HEK293 (cell line): ENCODE results near the gene IRX6.

Source experiments
- CTCF ChIA-PET: fragments of 350-600 bp; formaldehyde crosslinking; extraction: SDS; loops from one replicate; lab custom pipeline; 2021; ENCODE audit warnings: antibody characterized with exemption; lab: Yijun Ruan, JAX
- POLR2A ChIA-PET: fragments of 300-600 bp; formaldehyde crosslinking; extraction: SDS; loops from one replicate; lab custom pipeline; 2020; ENCODE audit warnings: antibody characterized with exemption, inconsistent platforms; lab: Yijun Ruan, JAX
- H3K27ac ChIP-seq: fragments of 200-500 bp; sonication (Bioruptor generic); 2 replicates; pipeline ENCODE4 v1.5.1; 2014; ENCODE audit warnings: low read depth, low read length, control low read depth, inconsistent platforms; ENCODE audit errors: extremely low read depth
- H3K36me3 ChIP-seq, 2 experiments: fragments of 200-500 bp in 1 of 2; sonication (Bioruptor generic) in 1 of 2; 1 replicate in 1 of 2; 2 replicates in 1 of 2; pipeline ENCODE4 v1.5.1; 2014 to 2017; ENCODE audit warnings: inconsistent platforms in 2 of 2, low read length in 2 of 2; ENCODE audit not compliant: control insufficient read depth in 2 of 2, insufficient read depth in 1 of 2
- H3K4me1 ChIP-seq: fragments of 200-500 bp; sonication (Bioruptor generic); 2 replicates; pipeline ENCODE4 v1.5.1; 2014; ENCODE audit warnings: mild to moderate bottlenecking, low read length, inconsistent platforms; ENCODE audit not compliant: control insufficient read depth, insufficient read depth
- H3K4me3 ChIP-seq: 2 replicates; pipeline ENCODE4 v1.5.1; 2011; ENCODE audit warnings: low read depth, mild to moderate bottlenecking, control low read depth, low read length, moderate library complexity
- H3K9me3 ChIP-seq: fragments of 200-500 bp; sonication (Bioruptor generic); 2 replicates; pipeline ENCODE4 v1.5.1; 2014; ENCODE audit warnings: low read depth, low read length, inconsistent platforms; ENCODE audit not compliant: control insufficient read depth, insufficient read depth
- EGR2 ChIP-seq: fragments of 450-650 bp; formaldehyde crosslinking; IDR thresholded peaks from 2 replicates; pipeline ENCODE4 v1.5.1; 2016; ENCODE audit warnings: low read depth, missing biosample characterization, missing genetic modification characterization
- ELK4 ChIP-seq: IDR thresholded peaks from 2 replicates; pipeline ENCODE4 v1.6.1; 2011; ENCODE audit warnings: mild to moderate bottlenecking, low read depth, low read length, borderline replicate concordance
- HOXC10 ChIP-seq: sonication (generic); formaldehyde crosslinking; IDR thresholded peaks from 2 replicates; pipeline ENCODE4 v1.8.1; 2023; ENCODE audit warnings: mild to moderate bottlenecking, missing genetic modification reagents
- KLF1 ChIP-seq: fragments of 450-650 bp; formaldehyde crosslinking; IDR thresholded peaks from 2 replicates; pipeline ENCODE4 v1.5.1; 2016; ENCODE audit warnings: missing biosample characterization, missing genetic modification characterization
- KLF16 ChIP-seq: fragments of 450-650 bp; formaldehyde crosslinking; IDR thresholded peaks from 2 replicates; pipeline ENCODE4 v1.5.1; 2017; ENCODE audit warnings: missing biosample characterization, missing genetic modification characterization
- PRDM10 ChIP-seq: fragments of 450-650 bp; formaldehyde crosslinking; IDR thresholded peaks from 2 replicates; pipeline ENCODE4 v1.5.1; 2016; ENCODE audit warnings: missing biosample characterization, missing genetic modification characterization
- PRDM6 ChIP-seq: fragments of 450-650 bp; formaldehyde crosslinking; IDR thresholded peaks from 2 replicates; pipeline ENCODE4 v1.5.1; 2017; ENCODE audit warnings: missing biosample characterization, missing genetic modification characterization
- ZFP3 ChIP-seq: fragments of 450-650 bp; formaldehyde crosslinking; IDR thresholded peaks from 2 replicates; pipeline ENCODE4 v1.5.1; 2016; ENCODE audit warnings: low read depth, missing biosample characterization, missing genetic modification characterization
- ZIC2 ChIP-seq: fragments of 450-650 bp; formaldehyde crosslinking; IDR thresholded peaks from 2 replicates; pipeline ENCODE4 v1.5.1; 2016; ENCODE audit warnings: missing biosample characterization, missing genetic modification characterization
- ZNF16 ChIP-seq: fragments of 450-650 bp; formaldehyde crosslinking; IDR thresholded peaks from 2 replicates; pipeline ENCODE4 v1.5.1; 2016; ENCODE audit warnings: low read depth, missing biosample characterization, missing genetic modification characterization
- ZNF169 ChIP-seq: fragments of 450-650 bp; formaldehyde crosslinking; IDR thresholded peaks from 2 replicates; pipeline ENCODE4 v1.5.1; 2016; ENCODE audit warnings: missing biosample characterization, missing genetic modification characterization
- ZNF18 ChIP-seq: fragments of 450-650 bp; formaldehyde crosslinking; IDR thresholded peaks from 2 replicates; pipeline ENCODE4 v1.5.1; 2016; ENCODE audit warnings: missing biosample characterization, missing genetic modification characterization
- ZNF202 ChIP-seq: fragments of 450-650 bp; formaldehyde crosslinking; IDR thresholded peaks from 2 replicates; pipeline ENCODE4 v1.5.1; 2016; ENCODE audit warnings: missing biosample characterization, missing genetic modification characterization, borderline replicate concordance
- ZNF248 ChIP-seq: fragments of 450-650 bp; formaldehyde crosslinking; IDR thresholded peaks from 2 replicates; pipeline ENCODE4 v1.5.1; 2017; ENCODE audit warnings: missing biosample characterization, missing genetic modification characterization
- ZNF292 ChIP-seq: fragments of 450-650 bp; formaldehyde crosslinking; IDR thresholded peaks from 2 replicates; pipeline ENCODE4 v1.5.1; 2016; ENCODE audit warnings: low read depth, missing biosample characterization, missing genetic modification characterization, borderline replicate concordance
- ZNF324 ChIP-seq: fragments of 450-650 bp; formaldehyde crosslinking; IDR thresholded peaks from 2 replicates; pipeline ENCODE4 v1.5.1; 2016; ENCODE audit warnings: missing biosample characterization, missing genetic modification characterization
- ZNF48 ChIP-seq: fragments of 450-650 bp; formaldehyde crosslinking; IDR thresholded peaks from 2 replicates; pipeline ENCODE4 v1.5.1; 2016; ENCODE audit warnings: missing biosample characterization, missing genetic modification characterization
- ZNF513 ChIP-seq: fragments of 450-650 bp; IDR thresholded peaks from 2 replicates; pipeline ENCODE4 v1.5.1; 2018; ENCODE audit warnings: missing biosample characterization, missing genetic modification characterization
- ZNF600 ChIP-seq: fragments of 450-650 bp; formaldehyde crosslinking; IDR thresholded peaks from 2 replicates; pipeline ENCODE4 v1.5.1; 2016; ENCODE audit warnings: missing biosample characterization, missing genetic modification characterization
- ZNF658 ChIP-seq: fragments of 450-650 bp; formaldehyde crosslinking; IDR thresholded peaks from 2 replicates; pipeline ENCODE4; 2016; ENCODE audit warnings: missing biosample characterization, missing genetic modification characterization
- ZNF747 ChIP-seq: fragments of 450-650 bp; formaldehyde crosslinking; IDR thresholded peaks from 2 replicates; pipeline ENCODE4 v1.5.1; 2016; ENCODE audit warnings: missing biosample characterization, missing genetic modification characterization
- ZNF785 ChIP-seq: fragments of 450-650 bp; formaldehyde crosslinking; IDR thresholded peaks from 2 replicates; pipeline ENCODE4 v1.5.1; 2016; ENCODE audit warnings: missing biosample characterization, missing genetic modification characterization
- ZNF830 ChIP-seq: fragments of 450-650 bp; IDR thresholded peaks from 2 replicates; pipeline ENCODE4 v1.5.0; 2018; ENCODE audit warnings: missing biosample characterization, missing genetic modification characterization, low read depth, mild to moderate bottlenecking, moderate library complexity
- ZSCAN30 ChIP-seq: fragments of 450-650 bp; IDR thresholded peaks from 2 replicates; pipeline ENCODE4 v1.5.1; 2018; ENCODE audit warnings: missing biosample characterization, mild to moderate bottlenecking, missing genetic modification characterization, moderate library complexity

The IRX6 gene

GRCh38 chr16:55367866-55368603 is 44.0 kb downstream of the IRX6 start:
- H3K4me1 ChIP-seq = peaks cover 8% of the 10 kb centered on the region; the same call in 1 of the 2 replicates
- CTCF ChIA-PET = interaction anchor here (0.6 to 1.5 kb wide), 4 partner anchors 44 to 1818 kb away, joined by 3 read pairs; partner anchors contain the start of gene IRX6
- no peaks in the 10 kb centered on the region for H3K36me3 ChIP-seq
- POLR2A ChIA-PET = no interaction called here
- TF ChIP-seq ZNF600 (tag by site-specific recombination) (no peak), ZNF169 (tag by site-specific recombination) (no peak), ZIC2 (tag by site-specific recombination) (no peak), ZNF785 (tag by site-specific recombination) (no peak), ZFP3 (no peak), ZNF830 (tag by site-specific recombination) (no peak), ZNF48 (no peak), KLF1 (no peak), ZSCAN30 (no peak), ZNF18 (tag by site-specific recombination) (no peak), ZNF202 (no peak), KLF16 (tag by site-specific recombination) (no peak), ZNF16 (tag by site-specific recombination) (no peak), EGR2 (no peak), PRDM6 (no peak), ZNF513 (tag by site-specific recombination) (no peak)
- H3K4me3 ChIP-seq = no peak overlapping the region
- no peak overlapping the region for H3K27ac ChIP-seq
- H3K9me3 ChIP-seq = no peaks in the 10 kb centered on the region

GRCh38 chr16:55369151-55369550 is 45.1 kb downstream of the IRX6 start:
- H3K27ac ChIP-seq = no peak overlapping the region
- CTCF ChIA-PET = interaction anchor here (0.6 kb wide), 1 partner anchor 95 kb away, joined by 3 read pairs; no protein-coding TSS in a partner anchor
- POLR2A ChIA-PET = no interaction called here

More at GRCh38 chr16:55369151-55369550, 45.1 kb downstream of the IRX6 start:
- no peaks in the 10 kb centered on the region for H3K36me3 ChIP-seq
- H3K9me3 ChIP-seq = no peaks in the 10 kb centered on the region
- H3K4me3 ChIP-seq = no peak overlapping the region
- no peak for TF ChIP-seq ZNF324
- TF ChIP-seq ZNF292 (tag by site-specific recombination) = no peak
- no peak for TF ChIP-seq PRDM10 (tag by site-specific recombination)
- TF ChIP-seq ELK4 = no peak
- TF ChIP-seq ZFP3 = no peak
- TF ChIP-seq ZNF658 (tag by site-specific recombination) = no peak
- no peak for TF ChIP-seq ZNF248 (tag by site-specific recombination)
- TF ChIP-seq HOXC10 (CRISPR knock-in tag) = no peak
- no peak for TF ChIP-seq ZNF747
- H3K4me1 ChIP-seq = peaks cover 8% of the 10 kb centered on the region; the same call in 1 of the 2 replicates
